HepG2 (cell line): ENCODE data around the gene CAMK1D. TPM values are rescaled to one million over a fixed set of nuclear protein-coding genes. Genes with fewer than 3 reads are reported as not detected.

ENCODE experiments used
- ATAC-seq: fragments of 200-7000 bp; cut with Tn5 transposase; 3 replicates; pipeline ENCODE4 v1.9.1; 2020; ENCODE audit warnings: mild to moderate bottlenecking, moderate library complexity
- BruUV-seq: library from RNA; stranded (reverse); fragments of 400-500 nt; replicated peaks from 2 replicates; lab custom pipeline; 2021; lab: Mats Ljungman, UMichigan
- CTCF ChIA-PET: fragments of 300-600 bp; formaldehyde crosslinking; extraction: SDS; loops from one replicate; lab custom pipeline; 2021; ENCODE audit warnings: low total read pairs, inconsistent platforms, low intra/inter-chr PET ratio; lab: Yijun Ruan, JAX
- POLR2A ChIA-PET: fragments of 350-600 bp; sonication (Branson Sonifier 250); formaldehyde crosslinking; loops from one replicate; lab custom pipeline; 2020; ENCODE audit warnings: antibody characterized with exemption, inconsistent platforms; lab: Yijun Ruan, JAX
- DNase-seq: peaks from one replicate; pipeline ENCODE4 v3.0.0-alpha.2; 2015; ENCODE audit warnings: low spot score
- FAIRE-seq: peaks from 3 replicates; lab custom pipeline; 2011; peaks lifted over from hg19 to GRCh38; lab: Jason Lieb, UNC
- H2AFZ ChIP-seq: one replicate; pipeline ENCODE4 v1.6.1; 2011; ENCODE audit warnings: low read length, inconsistent platforms
- H3K27ac ChIP-seq: fragments of 300-600 bp; 3 replicates; pipeline ENCODE4 v1.8.0; 2011; ENCODE audit warnings: mixed run types, mild to moderate bottlenecking, mixed read lengths, low read length, inconsistent platforms; ENCODE audit not compliant: insufficient read depth; ENCODE audit errors: extremely low read length
- H3K27me3 ChIP-seq, 2 experiments: fragments of 200-600 bp in 1 of 2; 2 replicates in 1 of 2; 3 replicates in 1 of 2; pipeline versions ENCODE4 v1.6.0 to v1.8.0; 2011; ENCODE audit warnings: low read length in 2 of 2, mild to moderate bottlenecking in 2 of 2, moderate library complexity in 2 of 2, inconsistent platforms in 1 of 2; ENCODE audit not compliant: insufficient read depth in 2 of 2, control insufficient read depth in 1 of 2
- H3K36me3 ChIP-seq, 2 experiments: fragments of 200-600 bp in 1 of 2; replicated peaks in 1 of 2; 2 replicates in 1 of 2; 3 replicates in 1 of 2; pipeline versions ENCODE4 v1.5.1 to v1.8.0; 2011; ENCODE audit warnings: low read length in 2 of 2, inconsistent platforms in 1 of 2; ENCODE audit not compliant: insufficient read depth in 2 of 2, control insufficient read depth in 1 of 2
- H3K4me1 ChIP-seq: 2 replicates; pipeline ENCODE4 v1.5.1; 2012; ENCODE audit warnings: low read length, inconsistent platforms; ENCODE audit not compliant: insufficient read depth
- H3K4me2 ChIP-seq: 2 replicates; pipeline ENCODE4 v1.6.0; 2011; ENCODE audit warnings: low read depth, low read length, inconsistent platforms
- H3K4me3 ChIP-seq, 3 experiments: fragments of 200-600 bp in 1 of 3; sonication (generic), shearing (Covaris generic) in 1 of 3; replicated peaks in 1 of 3; 2 replicates each; pipeline ENCODE4 v1.5.1; 2011 to 2016; ENCODE audit warnings: low read length in 3 of 3, inconsistent platforms in 2 of 3, low read depth in 2 of 3, mild to moderate bottlenecking in 2 of 3, control low read depth in 1 of 3, mixed read lengths in 1 of 3; ENCODE audit not compliant: insufficient read depth in 1 of 3
- H3K79me2 ChIP-seq: one replicate; pipeline ENCODE4 v1.6.1; 2011; ENCODE audit warnings: low read length, inconsistent platforms; ENCODE audit not compliant: insufficient read depth
- H3K9ac ChIP-seq: 2 replicates; pipeline ENCODE4 v1.6.0; 2011; ENCODE audit warnings: mild to moderate bottlenecking, low read depth, low read length, inconsistent platforms; ENCODE audit not compliant: insufficient read depth
- H3K9me3 ChIP-seq: 2 replicates; pipeline ENCODE4 v1.5.1; 2012; ENCODE audit warnings: mild to moderate bottlenecking, low read length
- H4K20me1 ChIP-seq: 2 replicates; pipeline ENCODE4 v1.6.0; 2011; ENCODE audit warnings: inconsistent platforms, mild to moderate bottlenecking, low read length, moderate library complexity; ENCODE audit not compliant: insufficient read depth
- ARID2 ChIP-seq: sonication (generic); formaldehyde crosslinking; IDR thresholded peaks from 2 replicates; pipeline ENCODE4 v1.8.1; 2022; ENCODE audit warnings: mild to moderate bottlenecking, missing genetic modification reagents, borderline replicate concordance
- GATAD1 ChIP-seq: IDR thresholded peaks from 2 replicates; pipeline ENCODE4 v1.6.1; 2016; ENCODE audit warnings: missing genetic modification reagents, missing compliant biosample characterization
- SAFB2 ChIP-seq: sonication (generic); formaldehyde crosslinking; IDR thresholded peaks from 2 replicates; pipeline ENCODE4 v1.5.1; 2020; ENCODE audit warnings: missing genetic modification reagents, low read depth, mild to moderate bottlenecking, borderline replicate concordance
- SIX4 ChIP-seq: sonication (generic); formaldehyde crosslinking; IDR thresholded peaks from 2 replicates; pipeline ENCODE4 v1.4.0; 2020; ENCODE audit warnings: missing genetic modification reagents
- SMAD9 ChIP-seq: sonication (generic); formaldehyde crosslinking; IDR thresholded peaks from 2 replicates; pipeline ENCODE4 v1.5.1; 2020; ENCODE audit warnings: mild to moderate bottlenecking, missing genetic modification reagents
- SSRP1 ChIP-seq: IDR thresholded peaks from 2 replicates; pipeline ENCODE4 v1.6.1; 2016; ENCODE audit warnings: control low read depth
- THAP11 ChIP-seq: IDR thresholded peaks from 2 replicates; pipeline ENCODE4 v1.6.1; 2016; ENCODE audit warnings: missing biosample characterization, missing genetic modification reagents
- ZIK1 ChIP-seq: sonication (generic); formaldehyde crosslinking; IDR thresholded peaks from 2 replicates; pipeline ENCODE4 v1.5.0; 2020; ENCODE audit warnings: mild to moderate bottlenecking, low read depth, missing genetic modification reagents, borderline replicate concordance
- ZNF816 ChIP-seq: sonication (generic); formaldehyde crosslinking; IDR thresholded peaks from 2 replicates; pipeline ENCODE4 v1.8.0; 2022; ENCODE audit warnings: missing genetic modification reagents, mild to moderate bottlenecking, borderline replicate concordance
- WGBS: methylation state at CpG from one replicate; pipeline ENCODE4 v1.1.6; 2017; ENCODE audit warnings: low lambda C conversion rate; 5-methylcytosine and 5-hydroxymethylcytosine counted together
- in situ Hi-C: cut with HindIII; loops from 2 replicates; pipeline ENCODE4 v1.10.0; 2017; ENCODE audit warnings: low pct_unique_long_range_greater_than_20kb; ENCODE audit not compliant: extremely low pct_ligation_motif_present
- intact Hi-C: fragments of 100-400 bp; cut with micrococcal nuclease; formaldehyde crosslinking; loops from one replicate; pipeline ENCODE4 v1.10.0; 2022; ENCODE audit not compliant: unreplicated experiment
- polyA plus RNA-seq, 8 experiments: library from polyadenylated mRNA; depleted of rRNA in 3 of 8; stranded (reverse) in 7 of 8; unstranded in 1 of 8; fragments of >200 nt; fragmentation: Illumina TruSeq in 4 of 8; extraction: Trizol in 4 of 8; gene quantifications; 2 replicates each; pipeline versions ENCODE4 v1.2.1 to v1.2.3, GENCODE V29; 2011 to 2016; ENCODE audit warnings: low read depth in 4 of 8, missing spikeins in 1 of 8, mixed read lengths in 1 of 8; ENCODE audit not compliant: insufficient read depth in 1 of 8
- total RNA-seq, 5 experiments: library from RNA; depleted of rRNA; stranded (reverse); fragments of >200 nt; fragmentation: Illumina TruSeq; extraction: Trizol; gene quantifications; 2 replicates each; pipeline ENCODE4 v1.2.3, GENCODE V29; 2016; ENCODE audit warnings: low read depth in 1 of 5
- TF ChIP-seq, protein P1 (sequence below): sonication (generic); formaldehyde crosslinking; IDR thresholded peaks from 2 replicates; pipeline ENCODE4 v1.4.0; 2020; ENCODE audit warnings: missing genetic modification reagents
- TF ChIP-seq, protein P2 (sequence below): sonication (generic); formaldehyde crosslinking; IDR thresholded peaks from 2 replicates; pipeline ENCODE4 v1.4.0; 2020; ENCODE audit warnings: missing genetic modification reagents, mild to moderate bottlenecking, borderline replicate concordance
- TF ChIP-seq, protein P3 (sequence below): sonication (generic); formaldehyde crosslinking; IDR thresholded peaks from 2 replicates; pipeline ENCODE4 v1.4.0; 2020; ENCODE audit warnings: missing genetic modification reagents
- TF ChIP-seq, protein P4 (sequence below): sonication (generic); formaldehyde crosslinking; IDR thresholded peaks from 2 replicates; pipeline ENCODE4 v1.5.0; 2020; ENCODE audit warnings: missing genetic modification reagents, mild to moderate bottlenecking, borderline replicate concordance
- TF ChIP-seq, protein P5 (sequence below): sonication (generic); formaldehyde crosslinking; IDR thresholded peaks from 2 replicates; pipeline ENCODE4 v1.4.0; 2020; ENCODE audit warnings: mild to moderate bottlenecking, missing genetic modification reagents

The CAMK1D gene
- total and polyA plus RNA-seq, 2 of the 13 experiments (the other 11 are each of a cell fraction or from before 2014, with no cell fraction given) = under 0.01 TPM; not detected in 1

DNA sequence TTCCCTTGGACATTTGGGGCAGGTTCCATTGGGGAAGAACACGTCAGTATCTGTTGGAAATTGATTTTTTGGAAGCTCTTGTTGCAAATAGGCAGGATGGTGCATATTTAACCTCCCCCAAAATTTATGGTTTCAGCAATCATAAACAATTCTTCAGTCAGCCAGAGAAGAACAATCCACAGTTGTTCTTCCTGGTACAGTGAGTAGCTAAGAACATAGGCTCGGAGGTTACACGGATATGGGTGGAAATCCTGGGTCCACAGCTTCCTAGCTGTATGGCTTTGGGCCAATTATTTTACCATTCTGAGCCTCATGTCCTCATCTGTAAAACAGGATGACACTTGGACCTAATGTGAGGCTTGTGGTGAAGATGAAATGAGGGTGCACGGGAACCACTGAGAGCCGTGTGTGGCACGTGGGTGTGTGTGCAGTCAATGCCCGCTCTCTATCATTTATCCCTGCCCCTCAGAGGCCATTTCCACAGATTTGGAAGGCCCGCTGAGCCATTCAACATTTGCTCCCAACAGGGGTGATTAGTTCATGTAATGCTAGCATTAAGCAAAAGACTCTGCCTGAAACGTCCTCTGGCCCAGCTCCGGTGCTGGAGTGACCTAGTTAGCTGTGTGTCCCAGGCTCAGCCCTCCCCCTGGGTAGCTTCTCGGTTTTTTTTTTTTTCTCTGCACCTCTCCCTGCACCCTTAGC is 9.7 kb downstream of the CAMK1D start:
- ATAC-seq (no peak), FAIRE-seq (no peak)
- CTCF ChIA-PET = no interaction called here

More for the DNA sequence above, 9.7 kb downstream of the CAMK1D start:
- intact Hi-C loops = no loop called here
- WGBS = 36% methylated on average over 11 of the region's 11 CpGs
- in situ Hi-C loops = no loop called here
- Histone ChIP-seq H3K27me3 (peaks cover 0 to 25% of the 10 kb centered on the region in 2 experiments; a peak in 3 of 5 replicates), H3K79me2 (no peaks in the 10 kb centered on the region), H2AFZ (no peak overlapping the region), H4K20me1 (no peaks in the 10 kb centered on the region), H3K4me1 (no peaks in the 10 kb centered on the region), H3K27ac (no peak overlapping the region), H3K4me3 (no peak overlapping the region), H3K4me2 (no peak overlapping the region), H3K36me3 (no peaks in the 10 kb centered on the region), H3K9ac (no peak overlapping the region), H3K9me3 (no peaks in the 10 kb centered on the region)
- no peak for DNase-seq
- POLR2A ChIA-PET = no interaction called here
- TF ChIP-seq ZNF816 = no peak
- no peak for TF ChIP-seq THAP11 (CRISPR knock-in tag)
- no peak for TF ChIP-seq ARID2 (CRISPR knock-in tag)
- no peak for TF ChIP-seq ZIK1
- no peak for TF ChIP-seq SSRP1 (CRISPR knock-in tag)
- TF ChIP-seq, protein P1, sequence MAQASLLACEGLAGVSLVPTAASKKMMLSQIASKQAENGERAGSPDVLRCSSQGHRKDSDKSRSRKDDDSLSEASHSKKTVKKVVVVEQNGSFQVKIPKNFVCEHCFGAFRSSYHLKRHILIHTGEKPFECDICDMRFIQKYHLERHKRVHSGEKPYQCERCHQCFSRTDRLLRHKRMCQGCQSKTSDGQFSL (CRISPR knock-in tag) = no peak
- TF ChIP-seq SAFB2 = no peak
- TF ChIP-seq GATAD1 (CRISPR knock-in tag) = no peak
- TF ChIP-seq SMAD9 (CRISPR knock-in tag) = no peak
- TF ChIP-seq, protein P2, sequence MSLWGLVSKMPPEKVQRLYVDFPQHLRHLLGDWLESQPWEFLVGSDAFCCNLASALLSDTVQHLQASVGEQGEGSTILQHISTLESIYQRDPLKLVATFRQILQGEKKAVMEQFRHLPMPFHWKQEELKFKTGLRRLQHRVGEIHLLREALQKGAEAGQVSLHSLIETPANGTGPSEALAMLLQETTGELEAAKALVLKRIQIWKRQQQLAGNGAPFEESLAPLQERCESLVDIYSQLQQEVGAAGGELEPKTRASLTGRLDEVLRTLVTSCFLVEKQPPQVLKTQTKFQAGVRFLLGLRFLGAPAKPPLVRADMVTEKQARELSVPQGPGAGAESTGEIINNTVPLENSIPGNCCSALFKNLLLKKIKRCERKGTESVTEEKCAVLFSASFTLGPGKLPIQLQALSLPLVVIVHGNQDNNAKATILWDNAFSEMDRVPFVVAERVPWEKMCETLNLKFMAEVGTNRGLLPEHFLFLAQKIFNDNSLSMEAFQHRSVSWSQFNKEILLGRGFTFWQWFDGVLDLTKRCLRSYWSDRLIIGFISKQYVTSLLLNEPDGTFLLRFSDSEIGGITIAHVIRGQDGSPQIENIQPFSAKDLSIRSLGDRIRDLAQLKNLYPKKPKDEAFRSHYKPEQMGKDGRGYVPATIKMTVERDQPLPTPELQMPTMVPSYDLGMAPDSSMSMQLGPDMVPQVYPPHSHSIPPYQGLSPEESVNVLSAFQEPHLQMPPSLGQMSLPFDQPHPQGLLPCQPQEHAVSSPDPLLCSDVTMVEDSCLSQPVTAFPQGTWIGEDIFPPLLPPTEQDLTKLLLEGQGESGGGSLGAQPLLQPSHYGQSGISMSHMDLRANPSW = no peak
- TF ChIP-seq, protein P3, sequence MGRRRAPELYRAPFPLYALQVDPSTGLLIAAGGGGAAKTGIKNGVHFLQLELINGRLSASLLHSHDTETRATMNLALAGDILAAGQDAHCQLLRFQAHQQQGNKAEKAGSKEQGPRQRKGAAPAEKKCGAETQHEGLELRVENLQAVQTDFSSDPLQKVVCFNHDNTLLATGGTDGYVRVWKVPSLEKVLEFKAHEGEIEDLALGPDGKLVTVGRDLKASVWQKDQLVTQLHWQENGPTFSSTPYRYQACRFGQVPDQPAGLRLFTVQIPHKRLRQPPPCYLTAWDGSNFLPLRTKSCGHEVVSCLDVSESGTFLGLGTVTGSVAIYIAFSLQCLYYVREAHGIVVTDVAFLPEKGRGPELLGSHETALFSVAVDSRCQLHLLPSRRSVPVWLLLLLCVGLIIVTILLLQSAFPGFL (CRISPR knock-in tag) = no peak
- TF ChIP-seq, protein P4, sequence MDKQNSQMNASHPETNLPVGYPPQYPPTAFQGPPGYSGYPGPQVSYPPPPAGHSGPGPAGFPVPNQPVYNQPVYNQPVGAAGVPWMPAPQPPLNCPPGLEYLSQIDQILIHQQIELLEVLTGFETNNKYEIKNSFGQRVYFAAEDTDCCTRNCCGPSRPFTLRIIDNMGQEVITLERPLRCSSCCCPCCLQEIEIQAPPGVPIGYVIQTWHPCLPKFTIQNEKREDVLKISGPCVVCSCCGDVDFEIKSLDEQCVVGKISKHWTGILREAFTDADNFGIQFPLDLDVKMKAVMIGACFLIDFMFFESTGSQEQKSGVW (CRISPR knock-in tag) = no peak
- TF ChIP-seq, protein P5, sequence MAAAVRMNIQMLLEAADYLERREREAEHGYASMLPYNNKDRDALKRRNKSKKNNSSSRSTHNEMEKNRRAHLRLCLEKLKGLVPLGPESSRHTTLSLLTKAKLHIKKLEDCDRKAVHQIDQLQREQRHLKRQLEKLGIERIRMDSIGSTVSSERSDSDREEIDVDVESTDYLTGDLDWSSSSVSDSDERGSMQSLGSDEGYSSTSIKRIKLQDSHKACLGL (CRISPR knock-in tag) = no peak
- TF ChIP-seq SIX4 = no peak
- BruUV-seq = no TSS peak
